NCI-H526 (cell line): Measurements from ENCODE around the gene ZIC3.
"Not testable (repeated sequence)": the region's sequence is repeated elsewhere in the genome, so short reads cannot be mapped to it uniquely, and the experiment has no call there.

Experiments
- DNase-seq, 2 experiments: peaks; one replicate each; lab custom pipeline; 2025; lab: John Stamatoyannopoulos, UW

Gene ZIC3

GRCh38 chrX:137565921-137566745 is at the start of gene ZIC3:
Gene ZIC3 (plus strand): TSS chrX:137566127. CDS start chrX:137566692, 565 bp downstream.
- no peak for DNase-seq

GRCh38 chrX:137519459-137519858 is 46.5 kb upstream of the ZIC3 start:
- DNase-seq, result no peak

GRCh38 chrX:137545711-137546651 is 19.9 kb upstream of the ZIC3 start:
- no peak for DNase-seq

- no peak for DNase-seq
Observed at GRCh38 chrX:137547291-137547690, 18.6 kb upstream of the ZIC3 start.

- no peak for DNase-seq
Observed at GRCh38 chrX:137548261-137548660, 17.7 kb upstream of the ZIC3 start.

GRCh38 chrX:137549073-137549472 is 16.9 kb upstream of the ZIC3 start:
- no peak for DNase-seq

GRCh38 chrX:137549851-137550664 is 15.9 kb upstream of the ZIC3 start:
- DNase-seq, result no peak

- no peak for DNase-seq
Observed at GRCh38 chrX:137550665-137551261, 15.2 kb upstream of the ZIC3 start.

- DNase-seq, result not testable (repeated sequence)
Observed at GRCh38 chrX:137552098-137552497, 13.8 kb upstream of the ZIC3 start.

- no peak for DNase-seq
Observed at GRCh38 chrX:137562096-137562495, 3.8 kb upstream of the ZIC3 start.

- no peak for DNase-seq
Observed at GRCh38 chrX:137563681-137564651, 2.0 kb upstream of the ZIC3 start.

- no peak for DNase-seq
Observed at GRCh38 chrX:137565318-137565904, 516 bp upstream of the ZIC3 start.

- no peak for DNase-seq
Observed at GRCh38 chrX:137566746-137567679, 1.1 kb downstream of the ZIC3 start.

GRCh38 chrX:137567682-137568232 is 1.8 kb downstream of the ZIC3 start:
- DNase-seq, result no peak

GRCh38 chrX:137568741-137569469 is 3.0 kb downstream of the ZIC3 start:
- peak in 1 of 2 experiments; percentile 1 for DNase-seq

GRCh38 chrX:137569470-137569891 is 3.6 kb downstream of the ZIC3 start:
- no peak for DNase-seq

GRCh38 chrX:137573324-137574101 is 7.6 kb downstream of the ZIC3 start:
- DNase-seq, result no peak
